Measurements from ENCODE around the gene RYR2.

RYR2 gene

DNA sequence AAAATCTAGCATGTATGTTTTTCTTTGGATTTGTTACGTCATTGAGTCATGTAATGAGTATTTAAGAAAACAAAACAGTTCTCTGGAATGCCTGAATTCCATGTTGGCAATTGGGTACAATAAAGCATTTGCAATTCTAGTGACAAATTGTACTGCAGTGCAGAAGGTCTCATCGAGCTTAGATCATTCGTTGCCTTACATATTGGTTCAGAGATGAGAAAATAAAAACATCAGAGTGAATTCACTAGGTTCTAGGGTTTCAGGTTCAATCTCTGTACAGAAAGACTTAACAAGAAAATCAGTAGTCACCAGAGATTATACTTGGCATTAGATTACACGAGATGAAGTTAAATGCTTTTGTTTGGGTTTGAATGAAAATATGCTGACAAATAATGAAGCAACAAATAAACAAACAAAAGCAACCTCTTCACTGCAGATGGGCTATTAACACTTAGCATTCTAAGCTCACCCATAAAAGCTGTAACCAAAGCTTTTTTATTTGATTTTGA is 124.7 kb downstream of the RYR2 start:
- H3K4me3 ChIP-seq (replicated peaks; ENCODE audit: low read depth, low read length): no peak overlapping the region
- TF ChIP-seq, protein P1, sequence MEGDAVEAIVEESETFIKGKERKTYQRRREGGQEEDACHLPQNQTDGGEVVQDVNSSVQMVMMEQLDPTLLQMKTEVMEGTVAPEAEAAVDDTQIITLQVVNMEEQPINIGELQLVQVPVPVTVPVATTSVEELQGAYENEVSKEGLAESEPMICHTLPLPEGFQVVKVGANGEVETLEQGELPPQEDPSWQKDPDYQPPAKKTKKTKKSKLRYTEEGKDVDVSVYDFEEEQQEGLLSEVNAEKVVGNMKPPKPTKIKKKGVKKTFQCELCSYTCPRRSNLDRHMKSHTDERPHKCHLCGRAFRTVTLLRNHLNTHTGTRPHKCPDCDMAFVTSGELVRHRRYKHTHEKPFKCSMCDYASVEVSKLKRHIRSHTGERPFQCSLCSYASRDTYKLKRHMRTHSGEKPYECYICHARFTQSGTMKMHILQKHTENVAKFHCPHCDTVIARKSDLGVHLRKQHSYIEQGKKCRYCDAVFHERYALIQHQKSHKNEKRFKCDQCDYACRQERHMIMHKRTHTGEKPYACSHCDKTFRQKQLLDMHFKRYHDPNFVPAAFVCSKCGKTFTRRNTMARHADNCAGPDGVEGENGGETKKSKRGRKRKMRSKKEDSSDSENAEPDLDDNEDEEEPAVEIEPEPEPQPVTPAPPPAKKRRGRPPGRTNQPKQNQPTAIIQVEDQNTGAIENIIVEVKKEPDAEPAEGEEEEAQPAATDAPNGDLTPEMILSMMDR (IDR thresholded peaks at IDR 0.05; ENCODE audit: low read length, missing control alignments): no peak
- DNase-seq (ENCODE audit: low read depth): no peak

DNA sequence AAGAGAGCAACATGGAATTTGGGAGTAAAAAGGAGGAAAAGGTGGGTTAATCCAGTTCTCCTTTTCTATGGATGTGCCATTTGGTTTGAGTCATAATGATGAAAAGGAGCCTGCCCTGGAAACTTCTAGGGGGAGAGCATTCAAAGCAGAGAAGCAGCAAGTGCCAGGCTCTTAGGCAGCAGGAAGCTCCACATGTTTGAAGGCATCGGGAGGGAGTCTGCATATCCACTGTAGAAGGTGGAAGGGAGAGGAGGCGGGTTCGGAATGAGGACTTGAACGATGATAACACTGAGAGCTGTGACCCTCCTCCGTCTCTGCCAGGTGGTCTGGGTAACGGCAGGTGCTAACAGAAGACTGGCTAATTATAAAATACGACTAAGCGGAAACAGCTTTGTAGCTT is 128.2 kb downstream of the RYR2 start:
- TF ChIP-seq, protein P1 (IDR thresholded peaks at IDR 0.05; ENCODE audit: low read length, missing control alignments): no peak
- H3K4me3 ChIP-seq (replicated peaks; ENCODE audit: low read depth, low read length): no peak overlapping the region
- no peak for DNase-seq (ENCODE audit: low read depth)

DNA sequence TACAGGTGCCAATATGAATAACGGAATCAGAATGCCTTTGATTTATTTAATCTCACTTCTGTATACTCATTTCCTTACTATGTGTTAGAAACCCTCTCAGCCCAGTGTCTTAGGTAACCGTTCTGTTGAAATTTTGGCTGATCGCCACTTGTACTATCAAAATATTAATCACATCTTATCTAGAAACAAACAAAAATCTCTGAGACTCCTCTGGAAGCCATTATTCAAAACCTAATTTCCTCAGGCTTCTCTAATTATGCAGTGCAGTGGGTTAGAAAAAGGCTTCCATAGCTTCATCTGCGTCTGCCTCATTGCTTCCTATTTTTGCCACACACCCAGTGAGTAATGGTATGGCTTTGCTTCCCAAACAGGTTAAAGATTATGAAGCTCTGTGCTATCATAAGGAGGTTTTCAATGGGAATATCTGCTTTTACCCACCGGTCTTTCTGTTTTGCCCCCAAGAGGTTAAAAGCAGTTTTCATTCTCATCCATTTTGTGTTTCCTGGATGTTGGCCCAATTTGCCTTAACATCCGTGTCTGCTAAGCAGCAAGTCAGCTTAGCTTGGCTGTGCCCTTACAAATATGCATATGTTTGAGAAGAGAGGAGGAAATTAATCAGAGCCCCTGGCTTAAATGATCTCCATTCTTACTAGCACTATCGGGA is 129.6 kb downstream of the RYR2 start:
- DNase-seq (ENCODE audit: low read depth): no peak
- TF ChIP-seq, protein P1 (IDR thresholded peaks at IDR 0.05; ENCODE audit: low read length, missing control alignments): no peak
- H3K4me3 ChIP-seq (replicated peaks; ENCODE audit: low read depth, low read length): no peak overlapping the region

GRCh38 chr1:237172118-237172485 is 130.1 kb downstream of the RYR2 start:
- no peak for DNase-seq (ENCODE audit: low read depth)
- TF ChIP-seq, protein P1 (IDR thresholded peaks at IDR 0.05; ENCODE audit: low read length, missing control alignments): no peak
- H3K4me3 ChIP-seq (replicated peaks; ENCODE audit: low read depth, low read length): no peak overlapping the region

GRCh38 chr1:237179503-237179902 is 137.5 kb downstream of the RYR2 start:
- DNase-seq (ENCODE audit: low read depth): no peak
- TF ChIP-seq, protein P1 (IDR thresholded peaks at IDR 0.05; ENCODE audit: low read length, missing control alignments): no peak
- no peak overlapping the region for H3K4me3 ChIP-seq (replicated peaks; ENCODE audit: low read depth, low read length)

GRCh38 chr1:237180256-237180655 is 138.3 kb downstream of the RYR2 start:
- DNase-seq (ENCODE audit: low read depth): no peak
- no peak overlapping the region for H3K4me3 ChIP-seq (replicated peaks; ENCODE audit: low read depth, low read length)
- TF ChIP-seq, protein P1 (IDR thresholded peaks at IDR 0.05; ENCODE audit: low read length, missing control alignments): no peak

- no peak overlapping the region for H3K4me3 ChIP-seq (replicated peaks; ENCODE audit: low read depth, low read length)
- no peak for DNase-seq (ENCODE audit: low read depth)
- TF ChIP-seq, protein P1 (IDR thresholded peaks at IDR 0.05; ENCODE audit: low read length, missing control alignments): no peak
Measured at GRCh38 chr1:237181743-237182317, 139.8 kb downstream of the RYR2 start.
